HepG2 (cell line): ENCODE data around the gene H19. TPM values are rescaled to one million over a fixed set of nuclear protein-coding genes. Genes with fewer than 3 reads are reported as not detected.

Experiments used
- ATAC-seq: fragments of 200-7000 bp; cut with Tn5 transposase; 3 replicates; pipeline ENCODE4 v1.9.1; 2020; ENCODE audit warnings: mild to moderate bottlenecking, moderate library complexity
- BruUV-seq: library from RNA; stranded (reverse); fragments of 400-500 nt; replicated peaks from 2 replicates; lab custom pipeline; 2021; lab: Mats Ljungman, UMichigan
- CTCF ChIA-PET: fragments of 300-600 bp; formaldehyde crosslinking; extraction: SDS; loops from one replicate; lab custom pipeline; 2021; ENCODE audit warnings: low total read pairs, inconsistent platforms, low intra/inter-chr PET ratio; lab: Yijun Ruan, JAX
- POLR2A ChIA-PET: fragments of 350-600 bp; sonication (Branson Sonifier 250); formaldehyde crosslinking; loops from one replicate; lab custom pipeline; 2020; ENCODE audit warnings: antibody characterized with exemption, inconsistent platforms; lab: Yijun Ruan, JAX
- DNase-seq: peaks from one replicate; pipeline ENCODE4 v3.0.0-alpha.2; 2015; ENCODE audit warnings: low spot score
- FAIRE-seq: peaks from 3 replicates; lab custom pipeline; 2011; peaks lifted over from hg19 to GRCh38; lab: Jason Lieb, UNC
- H2AFZ ChIP-seq: one replicate; pipeline ENCODE4 v1.6.1; 2011; ENCODE audit warnings: low read length, inconsistent platforms
- H3K27ac ChIP-seq: fragments of 300-600 bp; 3 replicates; pipeline ENCODE4 v1.8.0; 2011; ENCODE audit warnings: mixed run types, mild to moderate bottlenecking, mixed read lengths, low read length, inconsistent platforms; ENCODE audit not compliant: insufficient read depth; ENCODE audit errors: extremely low read length
- H3K27me3 ChIP-seq, 2 experiments: fragments of 200-600 bp in 1 of 2; 2 replicates in 1 of 2; 3 replicates in 1 of 2; pipeline versions ENCODE4 v1.6.0 to v1.8.0; 2011; ENCODE audit warnings: low read length in 2 of 2, mild to moderate bottlenecking in 2 of 2, moderate library complexity in 2 of 2, inconsistent platforms in 1 of 2; ENCODE audit not compliant: insufficient read depth in 2 of 2, control insufficient read depth in 1 of 2
- H3K36me3 ChIP-seq, 2 experiments: fragments of 200-600 bp in 1 of 2; replicated peaks in 1 of 2; 2 replicates in 1 of 2; 3 replicates in 1 of 2; pipeline versions ENCODE4 v1.5.1 to v1.8.0; 2011; ENCODE audit warnings: low read length in 2 of 2, inconsistent platforms in 1 of 2; ENCODE audit not compliant: insufficient read depth in 2 of 2, control insufficient read depth in 1 of 2
- H3K4me1 ChIP-seq: 2 replicates; pipeline ENCODE4 v1.5.1; 2012; ENCODE audit warnings: low read length, inconsistent platforms; ENCODE audit not compliant: insufficient read depth
- H3K4me2 ChIP-seq: 2 replicates; pipeline ENCODE4 v1.6.0; 2011; ENCODE audit warnings: low read depth, low read length, inconsistent platforms
- H3K4me3 ChIP-seq, 3 experiments: fragments of 200-600 bp in 1 of 3; sonication (generic), shearing (Covaris generic) in 1 of 3; replicated peaks in 1 of 3; 2 replicates each; pipeline ENCODE4 v1.5.1; 2011 to 2016; ENCODE audit warnings: low read length in 3 of 3, inconsistent platforms in 2 of 3, low read depth in 2 of 3, mild to moderate bottlenecking in 2 of 3, control low read depth in 1 of 3, mixed read lengths in 1 of 3; ENCODE audit not compliant: insufficient read depth in 1 of 3
- H3K79me2 ChIP-seq: one replicate; pipeline ENCODE4 v1.6.1; 2011; ENCODE audit warnings: low read length, inconsistent platforms; ENCODE audit not compliant: insufficient read depth
- H3K9ac ChIP-seq: 2 replicates; pipeline ENCODE4 v1.6.0; 2011; ENCODE audit warnings: mild to moderate bottlenecking, low read depth, low read length, inconsistent platforms; ENCODE audit not compliant: insufficient read depth
- H3K9me3 ChIP-seq: 2 replicates; pipeline ENCODE4 v1.5.1; 2012; ENCODE audit warnings: mild to moderate bottlenecking, low read length
- H4K20me1 ChIP-seq: 2 replicates; pipeline ENCODE4 v1.6.0; 2011; ENCODE audit warnings: inconsistent platforms, mild to moderate bottlenecking, low read length, moderate library complexity; ENCODE audit not compliant: insufficient read depth
- AGO1 ChIP-seq: fragments of 200-400 bp; formaldehyde crosslinking; IDR thresholded peaks from 2 replicates; pipeline ENCODE4 v1.6.1; 2017; ENCODE audit warnings: mild to moderate bottlenecking, low read depth, low read length, moderate library complexity; ENCODE audit not compliant: poor library complexity, severe bottlenecking
- ATAD3A ChIP-seq: sonication (generic); formaldehyde crosslinking; IDR thresholded peaks from 2 replicates; pipeline ENCODE4 v1.4.0; 2020; ENCODE audit warnings: missing genetic modification reagents
- BRCA1 ChIP-seq: sonication (generic); formaldehyde crosslinking; IDR thresholded peaks from 2 replicates; pipeline ENCODE4 v1.4.0; 2020; ENCODE audit warnings: missing genetic modification reagents
- CAMTA2 ChIP-seq: sonication (generic); formaldehyde crosslinking; IDR thresholded peaks from 2 replicates; pipeline ENCODE4 v1.4.0; 2020; ENCODE audit warnings: mild to moderate bottlenecking, missing genetic modification reagents, borderline replicate concordance
- HMG20B ChIP-seq: conservative IDR thresholded peaks from 2 replicates; pipeline ENCODE4 v1.6.1; 2016; ENCODE audit warnings: missing genetic modification reagents, missing compliant biosample characterization
- KLF12 ChIP-seq: sonication (generic); formaldehyde crosslinking; IDR thresholded peaks from 2 replicates; pipeline ENCODE4 v1.4.0; 2020; ENCODE audit warnings: missing genetic modification reagents, borderline replicate concordance
- MATR3 ChIP-seq: sonication (generic); formaldehyde crosslinking; IDR thresholded peaks from 2 replicates; pipeline ENCODE4 v1.4.0; 2020; ENCODE audit warnings: missing genetic modification reagents
- MIXL1 ChIP-seq: IDR thresholded peaks from 2 replicates; pipeline ENCODE4 v1.6.1; 2016
- PCBP1 ChIP-seq: fragments of 200-400 bp; formaldehyde crosslinking; IDR thresholded peaks from 2 replicates; pipeline ENCODE4 v1.6.1; 2017; ENCODE audit warnings: mild to moderate bottlenecking, low read depth, low read length, borderline replicate concordance
- REPIN1 ChIP-seq: sonication (generic); formaldehyde crosslinking; IDR thresholded peaks from 2 replicates; pipeline ENCODE4 v1.8.0; 2022; ENCODE audit warnings: missing genetic modification reagents, low read depth, mild to moderate bottlenecking, borderline replicate concordance
- SKI ChIP-seq: fragments of 450-650 bp; IDR thresholded peaks from one replicate; pipeline ENCODE4 v1.6.1; 2018; ENCODE audit warnings: mild to moderate bottlenecking; ENCODE audit not compliant: partially characterized antibody
- THAP11 ChIP-seq: IDR thresholded peaks from 2 replicates; pipeline ENCODE4 v1.6.1; 2016; ENCODE audit warnings: missing biosample characterization, missing genetic modification reagents
- ZBTB7B ChIP-seq: sonication (generic); formaldehyde crosslinking; IDR thresholded peaks from 2 replicates; pipeline ENCODE4 v1.4.0; 2020; ENCODE audit warnings: missing genetic modification reagents
- ZNF180 ChIP-seq: sonication (generic); formaldehyde crosslinking; IDR thresholded peaks from 2 replicates; pipeline ENCODE4 v1.4.0; 2020; ENCODE audit warnings: low read depth, missing genetic modification reagents, borderline replicate concordance
- ZNF256 ChIP-seq: sonication (generic); formaldehyde crosslinking; conservative IDR thresholded peaks from 2 replicates; pipeline ENCODE4 v1.4.0; 2020; ENCODE audit warnings: missing genetic modification reagents
- ZNF331 ChIP-seq: sonication (generic); formaldehyde crosslinking; IDR thresholded peaks from 2 replicates; pipeline ENCODE4 v1.4.0; 2020; ENCODE audit warnings: missing genetic modification reagents
- ZNF496 ChIP-seq: sonication (generic); formaldehyde crosslinking; IDR thresholded peaks from 2 replicates; pipeline ENCODE4 v1.8.1; 2023; ENCODE audit warnings: mild to moderate bottlenecking, moderate library complexity, missing genetic modification reagents; ENCODE audit not compliant: insufficient replicate concordance
- ZNF530 ChIP-seq: sonication (generic); formaldehyde crosslinking; IDR thresholded peaks from 2 replicates; pipeline ENCODE4 v1.5.0; 2020; ENCODE audit warnings: low read depth, mild to moderate bottlenecking, missing genetic modification reagents
- ZNF558 ChIP-seq: sonication (generic); formaldehyde crosslinking; IDR thresholded peaks from 2 replicates; pipeline ENCODE4 v1.9.0; 2022; ENCODE audit warnings: mild to moderate bottlenecking, missing genetic modification reagents, borderline replicate concordance
- ZNF83 ChIP-seq: sonication (generic); formaldehyde crosslinking; IDR thresholded peaks from 2 replicates; pipeline ENCODE4 v1.4.0; 2020; ENCODE audit warnings: missing genetic modification reagents, mild to moderate bottlenecking, borderline replicate concordance
- WGBS: methylation state at CpG from one replicate; pipeline ENCODE4 v1.1.6; 2017; ENCODE audit warnings: low lambda C conversion rate; 5-methylcytosine and 5-hydroxymethylcytosine counted together
- in situ Hi-C: cut with HindIII; loops from 2 replicates; pipeline ENCODE4 v1.10.0; 2017; ENCODE audit warnings: low pct_unique_long_range_greater_than_20kb; ENCODE audit not compliant: extremely low pct_ligation_motif_present
- intact Hi-C: fragments of 100-400 bp; cut with micrococcal nuclease; formaldehyde crosslinking; loops from one replicate; pipeline ENCODE4 v1.10.0; 2022; ENCODE audit not compliant: unreplicated experiment
- polyA plus RNA-seq, 8 experiments: library from polyadenylated mRNA; depleted of rRNA in 3 of 8; stranded (reverse) in 7 of 8; unstranded in 1 of 8; fragments of >200 nt; fragmentation: Illumina TruSeq in 4 of 8; extraction: Trizol in 4 of 8; gene quantifications; 2 replicates each; pipeline versions ENCODE4 v1.2.1 to v1.2.3, GENCODE V29; 2011 to 2016; ENCODE audit warnings: low read depth in 4 of 8, missing spikeins in 1 of 8, mixed read lengths in 1 of 8; ENCODE audit not compliant: insufficient read depth in 1 of 8
- total RNA-seq, 5 experiments: library from RNA; depleted of rRNA; stranded (reverse); fragments of >200 nt; fragmentation: Illumina TruSeq; extraction: Trizol; gene quantifications; 2 replicates each; pipeline ENCODE4 v1.2.3, GENCODE V29; 2016; ENCODE audit warnings: low read depth in 1 of 5
- TF ChIP-seq, protein P1 (sequence below): sonication (generic); formaldehyde crosslinking; IDR thresholded peaks from 2 replicates; pipeline ENCODE4 v1.5.0; 2020; ENCODE audit warnings: missing genetic modification reagents

H19 gene
- total and polyA plus RNA-seq, 2 of the 13 experiments (the other 11 are each of a cell fraction or from before 2014, with no cell fraction given), result 1.2 to 2.4 TPM

DNA sequence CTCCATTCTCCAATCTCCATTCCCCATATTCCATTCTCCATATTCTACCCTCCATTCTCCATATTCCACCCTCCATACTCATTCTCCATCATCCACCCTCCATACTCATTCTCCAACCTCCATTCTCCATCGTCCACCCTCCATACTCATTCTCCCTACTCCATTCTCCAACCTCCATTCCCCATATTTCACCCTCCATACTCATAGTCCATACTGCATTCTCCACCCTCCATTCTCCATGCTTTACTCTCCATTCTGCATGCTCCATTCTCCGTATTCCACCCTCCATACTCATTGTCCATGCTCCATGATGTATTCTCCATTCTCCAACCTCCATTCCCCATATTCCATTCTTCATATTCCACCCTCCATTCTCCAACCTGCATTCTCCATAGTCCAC lies 44.3 kb upstream of the H19 start:
- POLR2A ChIA-PET, result no interaction called here
- CTCF ChIA-PET, result no interaction called here
- H3K36me3 ChIP-seq, result no peaks in the 10 kb centered on the region
- no peaks in the 10 kb centered on the region for H3K4me1 ChIP-seq
- H3K27ac ChIP-seq, result no peak overlapping the region
- H3K9ac ChIP-seq, result no peak overlapping the region
- in situ Hi-C loops, result no loop called here
- no peak overlapping the region for H3K4me3 ChIP-seq
- 21% methylated on average over 2 of the region's 2 CpGs for WGBS
- intact Hi-C loops, result no loop called here
- FAIRE-seq (no peak), ATAC-seq (no peak), DNase-seq (no peak)
- H3K9me3 ChIP-seq, result no peaks in the 10 kb centered on the region
- no peaks in the 10 kb centered on the region for H4K20me1 ChIP-seq
- no peak overlapping the region for H3K4me2 ChIP-seq
- no peak for TF ChIP-seq ZNF256 (CRISPR knock-in tag)
- TF ChIP-seq ZNF496 (CRISPR knock-in tag), result no peak
- TF ChIP-seq MATR3 (CRISPR knock-in tag), result no peak
- TF ChIP-seq ZNF530 (CRISPR knock-in tag), result no peak
- no peak for TF ChIP-seq HMG20B (CRISPR knock-in tag)
- TF ChIP-seq ZNF331, result no peak
- TF ChIP-seq CAMTA2 (CRISPR knock-in tag), result no peak
- no peak overlapping the region for H2AFZ ChIP-seq
- H3K79me2 ChIP-seq, result no peaks in the 10 kb centered on the region
- no peaks in the 10 kb centered on the region for H3K27me3 ChIP-seq
- no TSS peak for BruUV-seq

DNA sequence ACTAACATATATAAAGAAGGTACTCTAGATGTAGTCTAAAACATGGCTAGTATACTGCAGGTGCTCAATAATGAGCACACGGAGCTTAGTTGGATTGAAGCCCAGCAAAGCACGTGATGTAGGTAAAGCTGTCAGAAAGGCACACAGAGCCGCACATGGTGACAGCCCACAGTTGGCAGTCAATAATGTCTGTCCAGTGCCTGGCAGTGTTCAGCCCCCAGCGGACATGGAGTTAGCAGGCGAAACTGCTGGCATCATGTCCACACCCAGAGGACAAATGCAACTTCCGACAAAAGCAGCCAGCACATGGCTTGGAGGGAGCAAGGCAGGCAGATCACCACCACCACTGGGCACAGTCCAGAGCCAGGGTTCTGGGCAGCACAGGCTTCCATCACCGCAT lies 43.5 kb upstream of the H19 start:
- in situ Hi-C loops (no loop called here), intact Hi-C loops (no loop called here)
- Histone ChIP-seq H3K4me3 (no peak overlapping the region), H3K4me2 (no peak overlapping the region), H3K9ac (no peak overlapping the region), H3K27ac (no peak overlapping the region), H3K36me3 (no peaks in the 10 kb centered on the region), H3K4me1 (no peaks in the 10 kb centered on the region), H4K20me1 (no peaks in the 10 kb centered on the region), H2AFZ (no peak overlapping the region), H3K79me2 (no peaks in the 10 kb centered on the region), H3K9me3 (no peaks in the 10 kb centered on the region), H3K27me3 (no peaks in the 10 kb centered on the region)
- DNase-seq (no peak), ATAC-seq (no peak), FAIRE-seq (no peak)
- no CpG with 5 or more reads among the region's 7 CpGs for WGBS
- TF ChIP-seq AGO1 (no peak), MIXL1 (no peak), ZNF83 (CRISPR knock-in tag) (no peak), ZBTB7B (CRISPR knock-in tag) (no peak), ZNF180 (CRISPR knock-in tag) (no peak), ZNF558 (CRISPR knock-in tag) (no peak), REPIN1 (no peak), THAP11 (CRISPR knock-in tag) (no peak), SKI (no peak), ATAD3A (CRISPR knock-in tag) (no peak), BRCA1 (CRISPR knock-in tag) (no peak), PCBP1 (no peak), KLF12 (CRISPR knock-in tag) (no peak)
- TF ChIP-seq, protein P1, sequence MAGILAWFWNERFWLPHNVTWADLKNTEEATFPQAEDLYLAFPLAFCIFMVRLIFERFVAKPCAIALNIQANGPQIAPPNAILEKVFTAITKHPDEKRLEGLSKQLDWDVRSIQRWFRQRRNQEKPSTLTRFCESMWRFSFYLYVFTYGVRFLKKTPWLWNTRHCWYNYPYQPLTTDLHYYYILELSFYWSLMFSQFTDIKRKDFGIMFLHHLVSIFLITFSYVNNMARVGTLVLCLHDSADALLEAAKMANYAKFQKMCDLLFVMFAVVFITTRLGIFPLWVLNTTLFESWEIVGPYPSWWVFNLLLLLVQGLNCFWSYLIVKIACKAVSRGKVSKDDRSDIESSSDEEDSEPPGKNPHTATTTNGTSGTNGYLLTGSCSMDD (CRISPR knock-in tag), result no peak
- POLR2A ChIA-PET, result interaction anchor here (0.7 kb wide), 1 partner anchor 94 kb away, joined by 3 read pairs; no protein-coding TSS in a partner anchor
- CTCF ChIA-PET, result no interaction called here
- no TSS peak for BruUV-seq
